ENCODE measurements around the gene KRTAP3-3.

KRTAP3-3 gene

DNA sequence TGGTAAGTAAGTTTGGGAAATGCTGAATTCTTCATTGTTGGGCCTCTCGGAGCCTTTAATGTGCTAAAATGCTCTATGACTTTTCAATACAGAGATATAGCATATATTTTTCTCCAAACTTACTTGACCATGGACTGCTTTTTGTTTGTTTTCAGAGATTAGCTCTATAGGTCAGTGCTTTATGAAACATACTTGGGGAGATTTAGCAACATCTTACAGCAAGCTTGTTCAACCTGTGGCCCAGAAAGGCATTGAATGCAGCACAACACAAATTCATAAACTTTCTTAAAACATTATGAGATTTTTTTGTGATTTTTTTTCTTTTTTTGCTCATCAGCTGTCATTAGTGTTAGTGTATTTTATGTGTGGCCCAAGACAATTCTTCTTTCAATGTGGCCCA lies 16.0 kb upstream of the KRTAP3-3 start:
- Histone ChIP-seq H3F3A (ENCODE audit: insufficient read depth) (no peaks in the 10 kb centered on the region), H3K9ac (ENCODE audit: low read length) (no peak overlapping the region), H3K79me2 (ENCODE audit: insufficient read depth, low read length) (no peaks in the 10 kb centered on the region), H3K9me2 (replicated peaks; ENCODE audit: insufficient read depth, low read length) (no peaks in the 10 kb centered on the region), H3K36me3 (ENCODE audit: low read length) (no peaks in the 10 kb centered on the region), H3K27ac (ENCODE audit: low read depth, low read length) (no peak overlapping the region), H3K4me3 (ENCODE audit: insufficient read depth, low read length, poor library complexity, severe bottlenecking) (no peak overlapping the region), H4K20me1 (ENCODE audit: low read depth, low read length) (no peaks in the 10 kb centered on the region), H3K27me3 (ENCODE audit: low read length) (no peaks in the 10 kb centered on the region), H3K4me2 (ENCODE audit: low read depth, low read length, poor library complexity, severe bottlenecking) (no peak overlapping the region), H2AFZ (ENCODE audit: low read depth, low read length, severe bottlenecking) (no peak overlapping the region), H3K9me3 (ENCODE audit: insufficient read depth, low read length) (no peaks in the 10 kb centered on the region)
- TF ChIP-seq EZH2phosphoT487 (conservative IDR thresholded peaks at IDR 0.05; ENCODE audit: low read length): no peak
- TF ChIP-seq, protein P1, sequence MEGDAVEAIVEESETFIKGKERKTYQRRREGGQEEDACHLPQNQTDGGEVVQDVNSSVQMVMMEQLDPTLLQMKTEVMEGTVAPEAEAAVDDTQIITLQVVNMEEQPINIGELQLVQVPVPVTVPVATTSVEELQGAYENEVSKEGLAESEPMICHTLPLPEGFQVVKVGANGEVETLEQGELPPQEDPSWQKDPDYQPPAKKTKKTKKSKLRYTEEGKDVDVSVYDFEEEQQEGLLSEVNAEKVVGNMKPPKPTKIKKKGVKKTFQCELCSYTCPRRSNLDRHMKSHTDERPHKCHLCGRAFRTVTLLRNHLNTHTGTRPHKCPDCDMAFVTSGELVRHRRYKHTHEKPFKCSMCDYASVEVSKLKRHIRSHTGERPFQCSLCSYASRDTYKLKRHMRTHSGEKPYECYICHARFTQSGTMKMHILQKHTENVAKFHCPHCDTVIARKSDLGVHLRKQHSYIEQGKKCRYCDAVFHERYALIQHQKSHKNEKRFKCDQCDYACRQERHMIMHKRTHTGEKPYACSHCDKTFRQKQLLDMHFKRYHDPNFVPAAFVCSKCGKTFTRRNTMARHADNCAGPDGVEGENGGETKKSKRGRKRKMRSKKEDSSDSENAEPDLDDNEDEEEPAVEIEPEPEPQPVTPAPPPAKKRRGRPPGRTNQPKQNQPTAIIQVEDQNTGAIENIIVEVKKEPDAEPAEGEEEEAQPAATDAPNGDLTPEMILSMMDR (IDR thresholded peaks at IDR 0.05; ENCODE audit: insufficient read depth, low read length, poor library complexity, severe bottlenecking): no peak

- H3K4me2 ChIP-seq (ENCODE audit: low read depth, low read length, poor library complexity, severe bottlenecking): no peak overlapping the region
- TF ChIP-seq, protein P1 (IDR thresholded peaks at IDR 0.05; ENCODE audit: insufficient read depth, low read length, poor library complexity, severe bottlenecking): no peak
- no peak for TF ChIP-seq EZH2phosphoT487 (conservative IDR thresholded peaks at IDR 0.05; ENCODE audit: low read length)
- no peaks in the 10 kb centered on the region for H3K9me2 ChIP-seq (replicated peaks; ENCODE audit: insufficient read depth, low read length)
- H3K27me3 ChIP-seq (ENCODE audit: low read length): no peaks in the 10 kb centered on the region
- H3K9me3 ChIP-seq (ENCODE audit: insufficient read depth, low read length): no peaks in the 10 kb centered on the region
- no peak overlapping the region for H3K4me3 ChIP-seq (ENCODE audit: insufficient read depth, low read length, poor library complexity, severe bottlenecking)
- H3K9ac ChIP-seq (ENCODE audit: low read length): no peak overlapping the region
- H3K27ac ChIP-seq (ENCODE audit: low read depth, low read length): no peak overlapping the region
- H4K20me1 ChIP-seq (ENCODE audit: low read depth, low read length): no peaks in the 10 kb centered on the region
- H2AFZ ChIP-seq (ENCODE audit: low read depth, low read length, severe bottlenecking): no peak overlapping the region
- H3K36me3 ChIP-seq (ENCODE audit: low read length): no peaks in the 10 kb centered on the region
- H3F3A ChIP-seq (ENCODE audit: insufficient read depth): no peaks in the 10 kb centered on the region
- no peaks in the 10 kb centered on the region for H3K79me2 ChIP-seq (ENCODE audit: insufficient read depth, low read length)
These were observed 15.4 kb upstream of the KRTAP3-3 start for GRCh38 chr17:41009301-41009760.

- Histone ChIP-seq H3K27me3 (ENCODE audit: low read length) (no peaks in the 10 kb centered on the region), H3K79me2 (ENCODE audit: insufficient read depth, low read length) (no peaks in the 10 kb centered on the region), H3K4me3 (ENCODE audit: insufficient read depth, low read length, poor library complexity, severe bottlenecking) (no peak within 1 kb of the TSS), H3K36me3 (ENCODE audit: low read length) (no peaks in the 10 kb centered on the region), H3K4me2 (ENCODE audit: low read depth, low read length, poor library complexity, severe bottlenecking) (no peak within 1 kb of the TSS), H3K27ac (ENCODE audit: low read depth, low read length) (no peak within 1 kb of the TSS), H3K9me3 (ENCODE audit: insufficient read depth, low read length) (no peaks in the 10 kb centered on the region), H2AFZ (ENCODE audit: low read depth, low read length, severe bottlenecking) (no peak within 1 kb of the TSS), H3K9ac (ENCODE audit: low read length) (no peak within 1 kb of the TSS), H3K9me2 (replicated peaks; ENCODE audit: insufficient read depth, low read length) (no peaks in the 10 kb centered on the region), H4K20me1 (ENCODE audit: low read depth, low read length) (no peaks in the 10 kb centered on the region), H3F3A (ENCODE audit: insufficient read depth) (no peaks in the 10 kb centered on the region)
- no peak for TF ChIP-seq EZH2phosphoT487 (conservative IDR thresholded peaks at IDR 0.05; ENCODE audit: low read length)
- TF ChIP-seq, protein P1 (IDR thresholded peaks at IDR 0.05; ENCODE audit: insufficient read depth, low read length, poor library complexity, severe bottlenecking): no peak
These were observed 14.8 kb upstream of the KRTAP3-3 start, which contains the start of gene KRTAP3-1 for GRCh38 chr17:41008811-41009210. TSS of gene KRTAP3-1 (minus strand) at chr17:41009128. CDS start at chr17:41009074, 54 bp downstream.

Measured in SU-DHL-6 (cell line).